ENCODE data around the gene CD160.
"Not testable (repeated sequence)": the region's sequence is repeated elsewhere in the genome, so short reads cannot be mapped to it uniquely, and the experiment has no call there.

CD160 gene

GRCh38 chr1:145719230-145720079, at the start of gene CD160:
Gene CD160 (plus strand): TSS chr1:145719499. CDS start chr1:145728328, 8,829 bp downstream.
- ATAC-seq = no peak
- no peak for TF ChIP-seq RARB (CRISPR knock-in tag; IDR thresholded peaks at IDR 0.05)
- TF ChIP-seq ARNTL (CRISPR knock-in tag; IDR thresholded peaks at IDR 0.05; ENCODE audit: borderline replicate concordance, low read depth) = no peak
- TF ChIP-seq BACH2 (CRISPR knock-in tag; IDR thresholded peaks at IDR 0.05; ENCODE audit: borderline replicate concordance) = no peak
- TF ChIP-seq POU6F1 (CRISPR knock-in tag; IDR thresholded peaks at IDR 0.05; ENCODE audit: borderline replicate concordance, low read depth) = no peak
- TF ChIP-seq TOX (CRISPR knock-in tag; IDR thresholded peaks at IDR 0.05; ENCODE audit: borderline replicate concordance) = no peak
- TF ChIP-seq CREB5 (CRISPR knock-in tag; IDR thresholded peaks at IDR 0.05; ENCODE audit: low read depth) = no peak
- TF ChIP-seq ZNF8 (CRISPR knock-in tag; IDR thresholded peaks at IDR 0.05) = no peak
- no peak for TF ChIP-seq OSR1 (CRISPR knock-in tag; IDR thresholded peaks at IDR 0.05)
- no peak for TF ChIP-seq SNAI2 (CRISPR knock-in tag; IDR thresholded peaks at IDR 0.05)
- no peak for TF ChIP-seq ISL1 (CRISPR knock-in tag; IDR thresholded peaks at IDR 0.05)
- TF ChIP-seq ZNF70 (CRISPR knock-in tag; IDR thresholded peaks at IDR 0.05) = no peak
- TF ChIP-seq CSRNP3 (CRISPR knock-in tag; IDR thresholded peaks at IDR 0.05) = no peak
- TF ChIP-seq ZC3H10 (CRISPR knock-in tag; IDR thresholded peaks at IDR 0.05) = no peak
- TF ChIP-seq TSHZ2 (CRISPR knock-in tag; IDR thresholded peaks at IDR 0.05) = no peak

- ATAC-seq = not testable (repeated sequence)
These were observed 48.1 kb upstream of the CD160 start for GRCh38 chr1:145670995-145671745.

- not testable (repeated sequence) for ATAC-seq
These were observed 46.1 kb upstream of the CD160 start for GRCh38 chr1:145673217-145673616.

GRCh38 chr1:145684858-145685257, 34.4 kb upstream of the CD160 start:
- not testable (repeated sequence) for ATAC-seq

- not testable (repeated sequence) for ATAC-seq
These were observed 33.2 kb upstream of the CD160 start for GRCh38 chr1:145686078-145686477.

- ATAC-seq = no peak
- TF ChIP-seq CREB5 (CRISPR knock-in tag; IDR thresholded peaks at IDR 0.05; ENCODE audit: low read depth) = no peak
- no peak for TF ChIP-seq TSHZ2 (CRISPR knock-in tag; IDR thresholded peaks at IDR 0.05)
- no peak for TF ChIP-seq ZFP3 (CRISPR knock-in tag; IDR thresholded peaks at IDR 0.05)
- TF ChIP-seq POU6F1 (CRISPR knock-in tag; IDR thresholded peaks at IDR 0.05; ENCODE audit: borderline replicate concordance, low read depth) = no peak
- TF ChIP-seq ZNF8 (CRISPR knock-in tag; IDR thresholded peaks at IDR 0.05) = no peak
These were observed 31.0 kb upstream of the CD160 start for GRCh38 chr1:145688328-145688727.

All from SK-N-SH treated with all-trans-retinoic acid at 6 μM for 48 hours (cell line).